ENCODE data around the gene ZNF483.
A peak's percentile ranks its signal among the peaks of the same experiment; 100 is the strongest.
"Not testable (repeated sequence)": the region's sequence is repeated elsewhere in the genome, so short reads cannot be mapped to it uniquely, and the experiment has no call there.

The ZNF483 gene

GRCh38 chr9:111542497-111543254 is 17.7 kb downstream of the ZNF483 start:
- DNase-seq (ENCODE audit: low read depth in 3 of 3, low spot score in 1 of 3): no peak

GRCh38 chr9:111548623-111549022 is 23.6 kb downstream of the ZNF483 start:
- no peak for DNase-seq (ENCODE audit: low read depth in 3 of 3, low spot score in 1 of 3)

- DNase-seq (ENCODE audit: low read depth in 3 of 3, low spot score in 1 of 3): not testable (repeated sequence)
Measured at GRCh38 chr9:111555425-111555824, 30.4 kb downstream of the ZNF483 start.

- no peak for DNase-seq (ENCODE audit: low read depth in 3 of 3, low spot score in 1 of 3)
Measured at GRCh38 chr9:111559000-111559610, 34.1 kb downstream of the ZNF483 start.

- DNase-seq (ENCODE audit: low read depth in 3 of 3, low spot score in 1 of 3): no peak
Measured at GRCh38 chr9:111561165-111561719, 36.3 kb downstream of the ZNF483 start.

- DNase-seq (ENCODE audit: low read depth in 3 of 3, low spot score in 1 of 3): no peak
Measured at GRCh38 chr9:111566234-111566633, 41.3 kb downstream of the ZNF483 start.

- not testable (repeated sequence) for DNase-seq (ENCODE audit: low read depth in 3 of 3, low spot score in 1 of 3)
Measured at GRCh38 chr9:111568127-111568526, 43.1 kb downstream of the ZNF483 start.

GRCh38 chr9:111572950-111573604 is 48.1 kb downstream of the ZNF483 start:
- no peak for DNase-seq (ENCODE audit: low read depth in 3 of 3, low spot score in 1 of 3)

- DNase-seq (ENCODE audit: low read depth in 3 of 3, low spot score in 1 of 3): no peak
Measured at GRCh38 chr9:111582888-111583287, 57.9 kb downstream of the ZNF483 start.

GRCh38 chr9:111586378-111586777 is 61.4 kb downstream of the ZNF483 start:
- DNase-seq (ENCODE audit: low read depth in 3 of 3, low spot score in 1 of 3): no peak

GRCh38 chr9:111588846-111589245 is 63.9 kb downstream of the ZNF483 start:
- DNase-seq (ENCODE audit: low read depth in 3 of 3, low spot score in 1 of 3): no peak

GRCh38 chr9:111597852-111598732 is 73.1 kb downstream of the ZNF483 start:
- DNase-seq (ENCODE audit: low read depth in 3 of 3, low spot score in 1 of 3): peak in 2 of 3 donors; percentile 17 to 23

GRCh38 chr9:111598733-111599091 is 73.7 kb downstream of the ZNF483 start:
- no peak for DNase-seq (ENCODE audit: low read depth in 3 of 3, low spot score in 1 of 3)

GRCh38 chr9:111599092-111599954 is 74.3 kb downstream of the ZNF483 start, which contains the start of gene PTGR1:
Gene PTGR1 (minus strand): TSS chr9:111599647. CDS start chr9:111597422, 2,225 bp downstream.
- DNase-seq (ENCODE audit: low read depth in 3 of 3, low spot score in 1 of 3): no peak

- DNase-seq (ENCODE audit: low read depth in 3 of 3, low spot score in 1 of 3): no peak
Measured at GRCh38 chr9:111599955-111600343, 75.0 kb downstream of the ZNF483 start.

GRCh38 chr9:111601237-111602018 is 76.4 kb downstream of the ZNF483 start:
- DNase-seq (ENCODE audit: low read depth in 3 of 3, low spot score in 1 of 3): no peak

GRCh38 chr9:111603041-111603440 is 78.1 kb downstream of the ZNF483 start:
- DNase-seq (ENCODE audit: low read depth in 3 of 3, low spot score in 1 of 3): no peak

GRCh38 chr9:111604054-111604615 is 79.2 kb downstream of the ZNF483 start:
- no peak for DNase-seq (ENCODE audit: low read depth in 3 of 3, low spot score in 1 of 3)

GRCh38 chr9:111605041-111605559 is 80.1 kb downstream of the ZNF483 start:
- no peak for DNase-seq (ENCODE audit: low read depth in 3 of 3, low spot score in 1 of 3)
